ENCODE data around the gene SH3PXD2B.

The SH3PXD2B gene

GRCh38 chr5:172311605-172312004 lies 142.7 kb downstream of the SH3PXD2B start:
- no peak for DNase-seq (ENCODE audit: low read depth in 1 of 2, low spot score in 1 of 2)
- Histone ChIP-seq H3K27ac (replicated peaks) (no peak overlapping the region), H3K4me3 (replicated peaks; ENCODE audit: insufficient read depth, low read length) (no peak overlapping the region), H3K27me3 (ENCODE audit: insufficient read depth, poor library complexity, severe bottlenecking) (no peaks in the 10 kb centered on the region)
- no peak for TF ChIP-seq GABPA (IDR thresholded peaks at IDR 0.05; ENCODE audit: low read depth)
- no peak for TF ChIP-seq POLR2AphosphoS5 (IDR thresholded peaks at IDR 0.05; ENCODE audit: low read depth)
- no peak for TF ChIP-seq REST (IDR thresholded peaks at IDR 0.05; ENCODE audit: insufficient replicate concordance, low read depth)
- TF ChIP-seq, protein P1, sequence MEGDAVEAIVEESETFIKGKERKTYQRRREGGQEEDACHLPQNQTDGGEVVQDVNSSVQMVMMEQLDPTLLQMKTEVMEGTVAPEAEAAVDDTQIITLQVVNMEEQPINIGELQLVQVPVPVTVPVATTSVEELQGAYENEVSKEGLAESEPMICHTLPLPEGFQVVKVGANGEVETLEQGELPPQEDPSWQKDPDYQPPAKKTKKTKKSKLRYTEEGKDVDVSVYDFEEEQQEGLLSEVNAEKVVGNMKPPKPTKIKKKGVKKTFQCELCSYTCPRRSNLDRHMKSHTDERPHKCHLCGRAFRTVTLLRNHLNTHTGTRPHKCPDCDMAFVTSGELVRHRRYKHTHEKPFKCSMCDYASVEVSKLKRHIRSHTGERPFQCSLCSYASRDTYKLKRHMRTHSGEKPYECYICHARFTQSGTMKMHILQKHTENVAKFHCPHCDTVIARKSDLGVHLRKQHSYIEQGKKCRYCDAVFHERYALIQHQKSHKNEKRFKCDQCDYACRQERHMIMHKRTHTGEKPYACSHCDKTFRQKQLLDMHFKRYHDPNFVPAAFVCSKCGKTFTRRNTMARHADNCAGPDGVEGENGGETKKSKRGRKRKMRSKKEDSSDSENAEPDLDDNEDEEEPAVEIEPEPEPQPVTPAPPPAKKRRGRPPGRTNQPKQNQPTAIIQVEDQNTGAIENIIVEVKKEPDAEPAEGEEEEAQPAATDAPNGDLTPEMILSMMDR (IDR thresholded peaks at IDR 0.05; ENCODE audit: insufficient read depth, low read length) = no peak
- no peak for TF ChIP-seq SPI1 (IDR thresholded peaks at IDR 0.05; ENCODE audit: borderline replicate concordance, low read depth)

DNA sequence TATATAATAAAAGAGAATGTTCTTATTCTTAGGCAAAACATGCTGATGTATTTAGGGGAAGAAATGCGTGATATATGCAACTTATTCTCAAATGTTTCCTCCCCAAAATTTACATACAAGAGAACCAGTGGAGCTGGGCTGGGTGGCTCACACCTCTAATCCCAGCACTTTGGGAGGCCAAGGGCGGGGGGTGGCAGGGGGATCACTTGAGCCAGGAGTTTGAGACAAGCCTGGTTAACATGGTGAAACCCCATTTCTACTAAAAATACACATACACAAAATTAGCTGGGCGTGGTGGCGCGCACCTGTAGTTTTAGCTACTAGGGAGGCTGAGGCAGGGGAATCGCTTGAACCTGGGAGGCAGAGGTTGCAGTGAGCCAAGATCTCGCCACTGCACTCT lies 143.3 kb downstream of the SH3PXD2B start:
- H3K4me3 ChIP-seq (replicated peaks; ENCODE audit: insufficient read depth, low read length) = no peak overlapping the region
- H3K27me3 ChIP-seq (ENCODE audit: insufficient read depth, poor library complexity, severe bottlenecking) = no peaks in the 10 kb centered on the region
- H3K27ac ChIP-seq (replicated peaks) = no peak overlapping the region
- no peak for TF ChIP-seq GABPA (IDR thresholded peaks at IDR 0.05; ENCODE audit: low read depth)
- no peak for TF ChIP-seq SPI1 (IDR thresholded peaks at IDR 0.05; ENCODE audit: borderline replicate concordance, low read depth)
- TF ChIP-seq POLR2AphosphoS5 (IDR thresholded peaks at IDR 0.05; ENCODE audit: low read depth) = no peak
- TF ChIP-seq, protein P1 (IDR thresholded peaks at IDR 0.05; ENCODE audit: insufficient read depth, low read length) = no peak
- no peak for TF ChIP-seq REST (IDR thresholded peaks at IDR 0.05; ENCODE audit: insufficient replicate concordance, low read depth)
- DNase-seq (ENCODE audit: low read depth in 1 of 2, low spot score in 1 of 2) = no peak

DNA sequence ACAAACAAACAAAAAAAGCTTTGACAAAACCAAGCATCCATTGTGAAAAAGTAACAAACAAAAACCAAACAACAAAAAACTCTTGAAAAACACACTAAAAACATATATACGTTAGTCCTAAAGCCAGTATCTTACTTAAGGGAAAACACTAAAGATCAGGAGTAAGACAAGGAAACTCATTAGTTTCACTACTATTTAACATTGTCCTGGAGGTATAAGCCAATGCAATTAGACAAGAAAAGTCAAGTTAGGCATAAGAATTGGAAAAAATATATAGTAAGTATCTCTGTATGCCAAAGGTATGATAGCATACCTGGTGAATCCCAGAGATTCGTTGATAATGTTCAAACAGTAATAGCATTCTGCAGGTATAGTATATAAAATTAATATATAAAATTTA lies 148.9 kb downstream of the SH3PXD2B start:
- H3K4me3 ChIP-seq (replicated peaks; ENCODE audit: insufficient read depth, low read length) = no peak overlapping the region
- DNase-seq (ENCODE audit: low read depth in 1 of 2, low spot score in 1 of 2) = no peak
- no peak overlapping the region for H3K27ac ChIP-seq (replicated peaks)
- TF ChIP-seq POLR2AphosphoS5 (IDR thresholded peaks at IDR 0.05; ENCODE audit: low read depth) (no peak), REST (IDR thresholded peaks at IDR 0.05; ENCODE audit: insufficient replicate concordance, low read depth) (no peak), GABPA (IDR thresholded peaks at IDR 0.05; ENCODE audit: low read depth) (no peak), SPI1 (IDR thresholded peaks at IDR 0.05; ENCODE audit: borderline replicate concordance, low read depth) (no peak)
- TF ChIP-seq, protein P1 (IDR thresholded peaks at IDR 0.05; ENCODE audit: insufficient read depth, low read length) = no peak
- H3K27me3 ChIP-seq (ENCODE audit: insufficient read depth, poor library complexity, severe bottlenecking) = no peaks in the 10 kb centered on the region
